Activated T-helper 17 cell treated with anti-CD3 and anti-CD28 coated beads, Interleukin-2, amount 50 U/mL, for 72 hours (primary cell): ENCODE results near the gene APBB2. TPM values are rescaled to one million over a fixed set of nuclear protein-coding genes. Genes with fewer than 3 reads are reported as not detected.
"Not testable (repeated sequence)": the region's sequence is repeated elsewhere in the genome, so short reads cannot be mapped to it uniquely, and the experiment has no call there.

Experiments
- ATAC-seq: fragments of 150-1000 bp; cut with Tn5 transposase; replicated peaks from 2 replicates; pipeline ENCODE4 v1.10.0; 2021; ENCODE audit warnings: mild to moderate bottlenecking, moderate library complexity
- H3K27ac Mint-ChIP-seq: one replicate; pipeline ENCODE4 v1.8.0; 2022; ENCODE audit warnings: mixed read lengths
- H3K27me3 Mint-ChIP-seq: one replicate; pipeline ENCODE4 v1.8.0; 2022; ENCODE audit warnings: mixed read lengths
- H3K36me3 Mint-ChIP-seq: one replicate; pipeline ENCODE4 v1.8.0; 2022; ENCODE audit warnings: low read depth, mild to moderate bottlenecking, mixed read lengths
- H3K4me1 Mint-ChIP-seq: one replicate; pipeline ENCODE4 v1.8.0; 2022; ENCODE audit warnings: mixed read lengths
- H3K4me3 Mint-ChIP-seq: one replicate; pipeline ENCODE4 v1.8.0; 2022; ENCODE audit warnings: mild to moderate bottlenecking, mixed read lengths
- H3K9me3 Mint-ChIP-seq: one replicate; pipeline ENCODE4 v1.8.0; 2022; ENCODE audit warnings: mixed read lengths
- total RNA-seq, 2 donors: library from RNA; stranded (reverse); gene quantifications; one replicate each; pipeline ENCODE4 v1.2.3, GENCODE V29; 2022

APBB2 gene
- total RNA-seq, 2 donors from 2014 or later = 1.6 to 3.0 TPM

GRCh38 chr4:40900531-40900930 is 313.8 kb downstream of the APBB2 start:
- not testable (repeated sequence) for H3K36me3 Mint-ChIP-seq, H3K27me3 Mint-ChIP-seq, H3K4me1 Mint-ChIP-seq, ATAC-seq, H3K9me3 Mint-ChIP-seq, H3K27ac Mint-ChIP-seq, H3K4me3 Mint-ChIP-seq

- Mint-ChIP-seq H3K4me3 (peak overlapping the region; percentile 47), H3K27ac (no peak overlapping the region), H3K9me3 (no peaks in the 10 kb centered on the region), H3K27me3 (no peaks in the 10 kb centered on the region), H3K36me3 (no peaks in the 10 kb centered on the region), H3K4me1 (peaks cover 4% of the 10 kb centered on the region)
- ATAC-seq = peak; percentile 80
These were observed 316.7 kb downstream of the APBB2 start for GRCh38 chr4:40897557-40898203.

- Mint-ChIP-seq H3K36me3 (no peaks in the 10 kb centered on the region), H3K4me3 (no peak overlapping the region), H3K4me1 (no peaks in the 10 kb centered on the region), H3K27ac (no peak overlapping the region), H3K9me3 (no peaks in the 10 kb centered on the region), H3K27me3 (peaks cover 10% of the 10 kb centered on the region)
- no peak for ATAC-seq
These were observed 323.6 kb downstream of the APBB2 start for GRCh38 chr4:40890764-40891163.

GRCh38 chr4:40890199-40890598 is 324.1 kb downstream of the APBB2 start:
- Mint-ChIP-seq H3K9me3 (no peaks in the 10 kb centered on the region), H3K4me3 (no peak overlapping the region), H3K36me3 (no peaks in the 10 kb centered on the region), H3K4me1 (no peaks in the 10 kb centered on the region), H3K27me3 (peaks cover 10% of the 10 kb centered on the region), H3K27ac (no peak overlapping the region)
- ATAC-seq = no peak

GRCh38 chr4:40888933-40889332 is 325.4 kb downstream of the APBB2 start:
- H3K9me3 Mint-ChIP-seq = no peaks in the 10 kb centered on the region
- H3K36me3 Mint-ChIP-seq = no peaks in the 10 kb centered on the region
- no peak for ATAC-seq
- H3K27me3 Mint-ChIP-seq = peaks cover 13% of the 10 kb centered on the region
- H3K4me1 Mint-ChIP-seq = no peaks in the 10 kb centered on the region
- no peak overlapping the region for H3K4me3 Mint-ChIP-seq
- H3K27ac Mint-ChIP-seq = no peak overlapping the region

- H3K36me3 Mint-ChIP-seq = no peaks in the 10 kb centered on the region
- no peaks in the 10 kb centered on the region for H3K4me1 Mint-ChIP-seq
- no peak overlapping the region for H3K4me3 Mint-ChIP-seq
- peaks cover 19% of the 10 kb centered on the region for H3K27me3 Mint-ChIP-seq
- H3K9me3 Mint-ChIP-seq = no peaks in the 10 kb centered on the region
- no peak overlapping the region for H3K27ac Mint-ChIP-seq
- ATAC-seq = peak; percentile 93
These were observed 326.6 kb downstream of the APBB2 start for GRCh38 chr4:40887764-40888131.

GRCh38 chr4:40886931-40887763 is 327.2 kb downstream of the APBB2 start:
- peaks cover 25% of the 10 kb centered on the region for H3K27me3 Mint-ChIP-seq
- no peaks in the 10 kb centered on the region for H3K36me3 Mint-ChIP-seq
- H3K27ac Mint-ChIP-seq = no peak overlapping the region
- peak; percentile 19 for ATAC-seq
- no peaks in the 10 kb centered on the region for H3K9me3 Mint-ChIP-seq
- no peaks in the 10 kb centered on the region for H3K4me1 Mint-ChIP-seq
- no peak overlapping the region for H3K4me3 Mint-ChIP-seq

GRCh38 chr4:40881851-40882250 is 332.5 kb downstream of the APBB2 start:
- no peak overlapping the region for H3K27ac Mint-ChIP-seq
- peaks cover 39% of the 10 kb centered on the region for H3K27me3 Mint-ChIP-seq
- H3K36me3 Mint-ChIP-seq = no peaks in the 10 kb centered on the region
- no peaks in the 10 kb centered on the region for H3K9me3 Mint-ChIP-seq
- ATAC-seq = no peak
- H3K4me1 Mint-ChIP-seq = no peaks in the 10 kb centered on the region
- no peak overlapping the region for H3K4me3 Mint-ChIP-seq

- Mint-ChIP-seq H3K4me3 (no peak overlapping the region), H3K36me3 (no peaks in the 10 kb centered on the region), H3K27ac (no peak overlapping the region), H3K4me1 (no peaks in the 10 kb centered on the region), H3K27me3 (peaks cover 39% of the 10 kb centered on the region), H3K9me3 (no peaks in the 10 kb centered on the region)
- no peak for ATAC-seq
These were observed 333.2 kb downstream of the APBB2 start for GRCh38 chr4:40881096-40881495.

GRCh38 chr4:40878548-40879055 is 335.7 kb downstream of the APBB2 start:
- Mint-ChIP-seq H3K4me3 (no peak overlapping the region), H3K4me1 (no peaks in the 10 kb centered on the region), H3K9me3 (no peaks in the 10 kb centered on the region), H3K27me3 (peaks cover 32% of the 10 kb centered on the region), H3K27ac (no peak overlapping the region), H3K36me3 (no peaks in the 10 kb centered on the region)
- no peak for ATAC-seq

- Mint-ChIP-seq H3K36me3 (no peaks in the 10 kb centered on the region), H3K4me1 (no peaks in the 10 kb centered on the region), H3K27ac (no peak overlapping the region), H3K27me3 (peaks cover 28% of the 10 kb centered on the region), H3K9me3 (no peaks in the 10 kb centered on the region), H3K4me3 (no peak overlapping the region)
- no peak for ATAC-seq
These were observed 337.3 kb downstream of the APBB2 start for GRCh38 chr4:40877081-40877480.

- Mint-ChIP-seq H3K4me1 (no peaks in the 10 kb centered on the region), H3K27ac (no peak overlapping the region), H3K4me3 (no peak overlapping the region), H3K36me3 (no peaks in the 10 kb centered on the region), H3K27me3 (peaks cover 24% of the 10 kb centered on the region), H3K9me3 (no peaks in the 10 kb centered on the region)
- ATAC-seq = no peak
These were observed 338.7 kb downstream of the APBB2 start for GRCh38 chr4:40875507-40876150.

GRCh38 chr4:40874901-40875300 is 339.4 kb downstream of the APBB2 start:
- Mint-ChIP-seq H3K9me3 (no peaks in the 10 kb centered on the region), H3K27me3 (peaks cover 18% of the 10 kb centered on the region), H3K36me3 (no peaks in the 10 kb centered on the region), H3K27ac (no peak overlapping the region), H3K4me1 (no peaks in the 10 kb centered on the region), H3K4me3 (no peak overlapping the region)
- ATAC-seq = no peak

- H3K27ac Mint-ChIP-seq = no peak overlapping the region
- H3K36me3 Mint-ChIP-seq = no peaks in the 10 kb centered on the region
- no peaks in the 10 kb centered on the region for H3K9me3 Mint-ChIP-seq
- no peak overlapping the region for H3K4me3 Mint-ChIP-seq
- no peaks in the 10 kb centered on the region for H3K4me1 Mint-ChIP-seq
- ATAC-seq = no peak
- peaks cover 18% of the 10 kb centered on the region for H3K27me3 Mint-ChIP-seq
These were observed 340.0 kb downstream of the APBB2 start for GRCh38 chr4:40874331-40874730.
